Measurements from ENCODE around the gene NCK2.

- TF ChIP-seq CTCF (IDR thresholded peaks at IDR 0.05; ENCODE audit: low read length) (no peak), EZH2phosphoT487 (IDR thresholded peaks at IDR 0.05; ENCODE audit: low read length) (no peak), EZH2 (optimal IDR thresholded peaks at IDR 0.05; ENCODE audit: low read depth, low read length) (no peak)
These were observed 19.3 kb upstream of the NCK2 start for GRCh38 chr2:105725388-105725787.

All from MM.1S (cell line).